GM12892 (cell line): Measurements from ENCODE around the gene DLX6.

Experiments
- POLR2A ChIP-seq: IDR thresholded peaks from 2 replicates; pipeline ENCODE4 v1.6.1; 2011; ENCODE audit warnings: low read depth, low read length, control low read depth
- POLR2AphosphoS5 ChIP-seq: IDR thresholded peaks from 2 replicates; pipeline ENCODE4 v1.6.1; 2011; ENCODE audit warnings: low read depth, low read length, control low read depth

DNA sequence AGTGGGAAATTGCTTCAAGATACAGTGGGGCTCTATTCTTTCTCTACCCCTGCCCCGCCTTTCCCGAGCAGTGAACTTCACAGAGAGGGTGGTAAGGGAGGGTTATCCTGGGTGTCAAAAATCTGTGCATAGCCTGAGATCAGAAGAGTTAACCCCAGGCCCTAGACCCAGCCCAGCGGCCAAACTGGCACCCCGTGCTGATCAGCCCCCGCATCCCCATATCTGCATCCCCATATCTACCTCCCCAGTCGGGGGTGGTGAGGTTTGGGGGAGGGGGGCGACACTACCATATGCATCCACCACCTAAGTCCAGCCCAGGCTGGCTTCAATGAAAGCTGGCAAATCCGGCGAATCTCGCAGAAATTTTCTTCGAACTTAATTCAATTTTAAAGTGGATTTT is 7.0 kb upstream of the DLX6 start:
- TF ChIP-seq POLR2AphosphoS5 (no peak), POLR2A (no peak)
